ENCODE results near the gene HSPH1.

DNA sequence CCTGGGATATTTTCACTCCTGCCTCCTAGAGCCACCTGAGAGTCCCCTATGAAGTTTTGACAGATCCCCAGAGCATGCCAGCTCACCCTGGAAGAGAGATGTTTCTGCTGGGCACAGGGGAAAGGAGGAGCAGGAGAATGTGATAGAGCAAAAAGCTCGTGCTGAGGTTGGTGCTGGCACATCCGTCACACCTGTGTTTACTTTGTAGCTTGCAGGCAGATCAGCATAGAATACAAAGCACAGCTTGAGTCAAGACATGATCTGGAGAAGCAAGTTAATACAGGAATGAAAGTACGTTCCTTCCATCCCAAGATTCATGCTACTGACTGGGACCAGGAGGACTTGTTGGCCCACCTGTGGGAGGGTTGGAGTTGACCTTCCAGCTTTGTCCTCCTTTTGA lies 46.1 kb downstream of the HSPH1 start:
- TF ChIP-seq, protein P1, sequence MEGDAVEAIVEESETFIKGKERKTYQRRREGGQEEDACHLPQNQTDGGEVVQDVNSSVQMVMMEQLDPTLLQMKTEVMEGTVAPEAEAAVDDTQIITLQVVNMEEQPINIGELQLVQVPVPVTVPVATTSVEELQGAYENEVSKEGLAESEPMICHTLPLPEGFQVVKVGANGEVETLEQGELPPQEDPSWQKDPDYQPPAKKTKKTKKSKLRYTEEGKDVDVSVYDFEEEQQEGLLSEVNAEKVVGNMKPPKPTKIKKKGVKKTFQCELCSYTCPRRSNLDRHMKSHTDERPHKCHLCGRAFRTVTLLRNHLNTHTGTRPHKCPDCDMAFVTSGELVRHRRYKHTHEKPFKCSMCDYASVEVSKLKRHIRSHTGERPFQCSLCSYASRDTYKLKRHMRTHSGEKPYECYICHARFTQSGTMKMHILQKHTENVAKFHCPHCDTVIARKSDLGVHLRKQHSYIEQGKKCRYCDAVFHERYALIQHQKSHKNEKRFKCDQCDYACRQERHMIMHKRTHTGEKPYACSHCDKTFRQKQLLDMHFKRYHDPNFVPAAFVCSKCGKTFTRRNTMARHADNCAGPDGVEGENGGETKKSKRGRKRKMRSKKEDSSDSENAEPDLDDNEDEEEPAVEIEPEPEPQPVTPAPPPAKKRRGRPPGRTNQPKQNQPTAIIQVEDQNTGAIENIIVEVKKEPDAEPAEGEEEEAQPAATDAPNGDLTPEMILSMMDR (IDR thresholded peaks at IDR 0.05): no peak
- no peak for TF ChIP-seq EP300 (IDR thresholded peaks at IDR 0.05)
